PC-3 (cell line): ENCODE data around the gene SLC2A4RG. TPM values are rescaled to one million over a fixed set of nuclear protein-coding genes. Genes with fewer than 3 reads are reported as not detected.
A peak's percentile ranks its signal among the peaks of the same experiment; 100 is the strongest.

Experiments
- ATAC-seq: fragments of 200-7000 bp; cut with Tn5 transposase; 2 replicates; pipeline ENCODE4 v1.9.1; 2020; ENCODE audit warnings: mild to moderate bottlenecking, moderate library complexity
- BruUV-seq: library from RNA; stranded (reverse); fragments of 400-500 nt; replicated peaks from 2 replicates; lab custom pipeline; 2021; lab: Mats Ljungman, UMichigan
- CTCF ChIA-PET: fragments of 300-600 bp; sonication (Branson Sonifier 250); formaldehyde crosslinking; loops from one replicate; lab custom pipeline; 2022; ENCODE audit warnings: antibody characterized with exemption; lab: Charles Lee
- POLR2A ChIA-PET: fragments of 300-600 bp; sonication (Branson Sonifier 250); formaldehyde crosslinking; loops from one replicate; lab custom pipeline; 2022; ENCODE audit warnings: antibody characterized with exemption; ENCODE audit not compliant: unreplicated experiment; lab: Charles Lee
- DNase-seq: peaks from one replicate; pipeline ENCODE4 v3.0.0-alpha.2; 2015
- H2AFZ ChIP-seq: fragments of 300-600 bp; sonication (generic); 2 replicates; pipeline ENCODE4 v1.6.0; 2016; ENCODE audit warnings: antibody characterized with exemption, low read length
- H3F3A ChIP-seq: fragments of 300-600 bp; sonication (generic); one replicate; pipeline ENCODE4 v1.6.0; 2017; ENCODE audit warnings: antibody characterized with exemption, low read length, control low read depth, mild to moderate bottlenecking; ENCODE audit not compliant: unreplicated experiment
- H3K27ac ChIP-seq: fragments of 300-600 bp; sonication (generic); 2 replicates; pipeline ENCODE4 v1.5.1; 2016; ENCODE audit warnings: mild to moderate bottlenecking, low read length
- H3K27me3 ChIP-seq: fragments of 300-600 bp; sonication (generic); 2 replicates; pipeline ENCODE4 v1.6.1; 2016; ENCODE audit warnings: low read length, mixed read lengths
- H3K36me3 ChIP-seq: fragments of 300-600 bp; sonication (generic); 2 replicates; pipeline ENCODE4 v1.6.1; 2016; ENCODE audit warnings: low read depth, mixed run types, low read length, mixed read lengths
- H3K4me1 ChIP-seq: fragments of 300-600 bp; sonication (generic); 2 replicates; pipeline ENCODE4 v1.5.1; 2016; ENCODE audit warnings: low read length; ENCODE audit not compliant: insufficient read depth
- H3K4me2 ChIP-seq: fragments of 300-600 bp; sonication (generic); 2 replicates; pipeline ENCODE4 v1.6.0; 2016; ENCODE audit warnings: low read length
- H3K4me3 ChIP-seq: fragments of 300-600 bp; sonication (generic); 2 replicates; pipeline ENCODE4 v1.5.1; 2016; ENCODE audit warnings: mild to moderate bottlenecking, low read length, mixed read lengths
- H3K79me2 ChIP-seq: fragments of 300-600 bp; sonication (generic); 2 replicates; pipeline ENCODE4 v1.6.1; 2017; ENCODE audit warnings: low read length, mixed read lengths
- H3K9ac ChIP-seq: fragments of 300-600 bp; sonication (generic); 2 replicates; pipeline ENCODE4 v1.6.0; 2016; ENCODE audit warnings: mild to moderate bottlenecking, low read length
- H3K9me2 ChIP-seq: fragments of 300-600 bp; sonication (generic); replicated peaks from 2 replicates; pipeline ENCODE4 v1.6.1; 2016; ENCODE audit warnings: mixed run types, low read length, mixed read lengths
- H3K9me3 ChIP-seq: fragments of 300-600 bp; sonication (generic); 2 replicates; pipeline ENCODE4 v1.6.1; 2016; ENCODE audit warnings: low read length, mixed read lengths
- H4K20me1 ChIP-seq: fragments of 300-600 bp; sonication (generic); 2 replicates; pipeline ENCODE4 v1.6.1; 2016; ENCODE audit warnings: low read length, mixed read lengths
- EZH2 ChIP-seq: fragments of 300-600 bp; sonication (generic); IDR thresholded peaks from one replicate; pipeline ENCODE4 v1.6.1; 2017; ENCODE audit warnings: antibody characterized with exemption, mild to moderate bottlenecking, low read length; ENCODE audit not compliant: unreplicated experiment
- EZH2phosphoT487 ChIP-seq: fragments of 300-600 bp; sonication (generic); IDR thresholded peaks from 2 replicates; pipeline ENCODE4 v1.6.1; 2018; ENCODE audit warnings: mild to moderate bottlenecking, antibody characterized with exemption, low read length, borderline replicate concordance
- intact Hi-C: fragments of 100-400 bp; cut with micrococcal nuclease; formaldehyde crosslinking; loops from 2 replicates; pipeline ENCODE4 v1.9.0; 2023
- total RNA-seq: library from RNA; depleted of rRNA; stranded (reverse); fragments of >200 nt; gene quantifications from 2 replicates; pipeline ENCODE4 v1.2.3, GENCODE V29; 2014
- TF ChIP-seq, protein P1 (sequence below): fragments of 300-600 bp; sonication (generic); conservative IDR thresholded peaks from 2 replicates; pipeline ENCODE4 v1.5.1; 2017; ENCODE audit warnings: antibody characterized with exemption, low read depth, mild to moderate bottlenecking, low read length

Gene SLC2A4RG
- total RNA-seq, 1 experiment from 2014 or later, result 116 TPM

DNA sequence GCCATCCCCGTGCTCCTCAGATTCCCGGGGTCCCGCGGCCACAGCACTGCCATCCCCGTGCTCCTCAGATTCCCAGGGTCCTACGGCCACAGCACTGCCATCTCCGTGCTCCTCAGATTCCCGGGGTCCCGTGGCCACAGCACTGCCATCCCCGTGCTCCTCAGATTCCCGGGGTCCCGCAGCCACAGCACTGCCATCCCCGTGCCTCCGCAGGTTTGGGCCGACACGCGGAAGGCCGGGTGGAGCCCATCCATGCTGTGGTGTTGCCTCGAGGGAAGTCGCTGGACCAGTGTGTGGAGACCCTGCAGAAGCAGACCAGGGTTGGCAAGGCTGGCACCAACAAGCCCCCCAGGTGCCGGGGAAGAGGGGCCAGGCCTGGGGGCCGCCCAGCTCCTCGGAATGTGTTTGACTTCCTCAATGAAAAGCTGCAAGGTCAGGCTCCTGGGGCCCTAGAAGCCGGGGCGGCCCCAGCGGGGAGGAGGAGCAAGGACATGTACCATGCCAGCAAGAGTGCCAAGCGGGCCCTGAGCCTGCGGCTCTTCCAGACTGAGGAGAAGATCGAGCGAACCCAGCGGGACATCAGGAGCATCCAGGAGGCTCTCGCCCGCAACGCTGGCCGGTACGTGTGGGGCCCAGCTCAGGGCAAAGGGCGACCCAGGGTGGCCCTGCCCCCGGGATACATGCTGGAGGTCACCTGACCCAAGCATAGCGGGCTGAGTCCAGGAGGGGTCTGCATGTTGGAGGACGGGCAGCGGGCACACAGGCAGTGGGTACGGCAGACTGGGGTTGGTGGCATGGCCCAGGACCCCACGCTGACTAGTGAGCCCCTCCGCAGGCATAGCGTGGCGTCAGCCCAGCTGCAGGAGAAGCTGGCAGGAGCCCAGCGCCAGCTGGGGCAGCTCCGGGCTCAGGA, 4.4 kb upstream of the SLC2A4RG start:
- Histone ChIP-seq H3K36me3 (no peaks in the 10 kb centered on the region; the same call in 1 of the 2 replicates), H3K27me3 (no peaks in the 10 kb centered on the region), H4K20me1 (no peaks in the 10 kb centered on the region), H3K4me3 (no peak overlapping the region), H3K4me2 (no peak overlapping the region), H3K27ac (no peak overlapping the region), H3K9me3 (no peaks in the 10 kb centered on the region), H2AFZ (no peak overlapping the region), H3K4me1 (no peaks in the 10 kb centered on the region), H3K9ac (no peak overlapping the region), H3K79me2 (peaks cover 7% of the 10 kb centered on the region; the same call in 1 of the 2 replicates), H3F3A (no peaks in the 10 kb centered on the region), H3K9me2 (no peaks in the 10 kb centered on the region)
- ATAC-seq, result no peak
- ChIA-PET POLR2A (no interaction called here), CTCF (interaction anchor here (0.7 kb wide), 1 partner anchor 31 kb away, joined by 3 read pairs; no protein-coding TSS in a partner anchor)
- TSS peak; percentile 34 for BruUV-seq
- no peak for DNase-seq
- no peak for TF ChIP-seq EZH2
- TF ChIP-seq, protein P1, sequence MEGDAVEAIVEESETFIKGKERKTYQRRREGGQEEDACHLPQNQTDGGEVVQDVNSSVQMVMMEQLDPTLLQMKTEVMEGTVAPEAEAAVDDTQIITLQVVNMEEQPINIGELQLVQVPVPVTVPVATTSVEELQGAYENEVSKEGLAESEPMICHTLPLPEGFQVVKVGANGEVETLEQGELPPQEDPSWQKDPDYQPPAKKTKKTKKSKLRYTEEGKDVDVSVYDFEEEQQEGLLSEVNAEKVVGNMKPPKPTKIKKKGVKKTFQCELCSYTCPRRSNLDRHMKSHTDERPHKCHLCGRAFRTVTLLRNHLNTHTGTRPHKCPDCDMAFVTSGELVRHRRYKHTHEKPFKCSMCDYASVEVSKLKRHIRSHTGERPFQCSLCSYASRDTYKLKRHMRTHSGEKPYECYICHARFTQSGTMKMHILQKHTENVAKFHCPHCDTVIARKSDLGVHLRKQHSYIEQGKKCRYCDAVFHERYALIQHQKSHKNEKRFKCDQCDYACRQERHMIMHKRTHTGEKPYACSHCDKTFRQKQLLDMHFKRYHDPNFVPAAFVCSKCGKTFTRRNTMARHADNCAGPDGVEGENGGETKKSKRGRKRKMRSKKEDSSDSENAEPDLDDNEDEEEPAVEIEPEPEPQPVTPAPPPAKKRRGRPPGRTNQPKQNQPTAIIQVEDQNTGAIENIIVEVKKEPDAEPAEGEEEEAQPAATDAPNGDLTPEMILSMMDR, result no peak
- intact Hi-C loops, result no loop called here

DNA sequence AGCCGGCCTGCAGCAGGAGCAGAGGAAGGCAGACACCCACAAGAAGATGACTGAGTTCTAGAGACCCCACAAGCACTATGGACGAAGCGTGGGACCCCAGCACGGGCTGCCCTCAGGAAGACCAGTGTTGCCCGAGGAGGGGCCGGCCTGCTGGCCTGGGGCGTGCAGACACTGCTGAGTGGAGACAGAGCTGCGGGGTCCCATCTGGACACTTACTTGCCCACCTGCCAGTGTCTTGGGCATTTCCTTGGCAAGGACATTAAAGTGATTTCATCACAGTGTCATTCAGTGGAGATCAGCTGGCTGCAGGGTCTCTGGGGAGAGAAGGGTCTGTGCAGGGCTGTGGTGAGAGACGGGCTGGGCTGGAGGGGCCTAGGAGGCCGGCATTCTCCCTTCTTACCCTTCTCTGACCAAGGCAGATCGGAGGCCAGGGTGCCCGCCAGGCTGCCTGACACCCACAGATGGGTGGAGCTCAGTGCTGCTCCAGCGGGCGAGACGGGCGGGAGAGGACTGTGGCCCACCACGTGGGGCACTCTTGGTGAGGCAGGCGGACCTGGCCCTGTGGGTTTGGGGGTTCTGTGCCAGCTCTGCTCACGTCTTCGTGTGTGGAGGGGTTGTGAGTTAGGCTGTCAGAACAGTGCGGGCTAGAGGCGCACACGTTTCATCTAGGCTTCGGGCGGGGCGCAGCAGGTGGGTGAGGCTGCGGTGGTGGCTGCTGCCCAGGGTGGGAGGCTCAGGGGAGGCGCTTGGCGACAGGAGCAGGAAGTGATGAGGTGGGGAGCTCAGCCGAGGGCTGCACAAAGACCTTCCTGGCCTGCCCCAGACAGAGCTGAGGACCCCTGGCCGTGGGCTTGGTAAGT, 3.5 kb upstream of the SLC2A4RG start, which contains the start of gene LIME1:
LIME1 (plus strand) TSS at position 806 of the 860 bp plus-strand sequence. CDS start 886 bp downstream, outside the sequence.
- Histone ChIP-seq H3K4me2 (no peak within 1 kb of the TSS), H3K27ac (no peak within 1 kb of the TSS), H3K4me1 (peaks cover 3% of the 10 kb centered on the region), H2AFZ (no peak within 1 kb of the TSS), H3K9ac (no peak within 1 kb of the TSS), H3K4me3 (no peak within 1 kb of the TSS), H3K27me3 (no peaks in the 10 kb centered on the region), H3K9me3 (no peaks in the 10 kb centered on the region), H4K20me1 (no peaks in the 10 kb centered on the region), H3K9me2 (no peaks in the 10 kb centered on the region), H3K36me3 (no peaks in the 10 kb centered on the region; the same call in 1 of the 2 replicates), H3F3A (no peaks in the 10 kb centered on the region), H3K79me2 (peaks cover 7% of the 10 kb centered on the region)
- CTCF ChIA-PET, result interaction anchor here (0.7 kb wide), 1 partner anchor 30 kb away, joined by 3 read pairs; no protein-coding TSS in a partner anchor
- ATAC-seq (no peak), DNase-seq (no peak)
- BruUV-seq, result no TSS peak
- intact Hi-C loops, result no loop called here
- no peak for TF ChIP-seq EZH2phosphoT487
- TF ChIP-seq, protein P1, result no peak
- TF ChIP-seq EZH2, result no peak
- POLR2A ChIA-PET, result interaction anchor here (0.6 kb wide), 1 partner anchor 28 kb away, joined by 5 read pairs; the partner anchor contains the start of genes ARFRP1 and ZGPAT
